AG08395 (cell line): ENCODE measurements around the gene HNRNPU.
A peak's percentile ranks its signal among the peaks of the same experiment; 100 is the strongest.

Experiments
- DNase-seq: peaks from one replicate; pipeline ENCODE4 v3.0.0; 2012; ENCODE audit warnings: mixed read lengths, low spot score

The HNRNPU gene

DNA sequence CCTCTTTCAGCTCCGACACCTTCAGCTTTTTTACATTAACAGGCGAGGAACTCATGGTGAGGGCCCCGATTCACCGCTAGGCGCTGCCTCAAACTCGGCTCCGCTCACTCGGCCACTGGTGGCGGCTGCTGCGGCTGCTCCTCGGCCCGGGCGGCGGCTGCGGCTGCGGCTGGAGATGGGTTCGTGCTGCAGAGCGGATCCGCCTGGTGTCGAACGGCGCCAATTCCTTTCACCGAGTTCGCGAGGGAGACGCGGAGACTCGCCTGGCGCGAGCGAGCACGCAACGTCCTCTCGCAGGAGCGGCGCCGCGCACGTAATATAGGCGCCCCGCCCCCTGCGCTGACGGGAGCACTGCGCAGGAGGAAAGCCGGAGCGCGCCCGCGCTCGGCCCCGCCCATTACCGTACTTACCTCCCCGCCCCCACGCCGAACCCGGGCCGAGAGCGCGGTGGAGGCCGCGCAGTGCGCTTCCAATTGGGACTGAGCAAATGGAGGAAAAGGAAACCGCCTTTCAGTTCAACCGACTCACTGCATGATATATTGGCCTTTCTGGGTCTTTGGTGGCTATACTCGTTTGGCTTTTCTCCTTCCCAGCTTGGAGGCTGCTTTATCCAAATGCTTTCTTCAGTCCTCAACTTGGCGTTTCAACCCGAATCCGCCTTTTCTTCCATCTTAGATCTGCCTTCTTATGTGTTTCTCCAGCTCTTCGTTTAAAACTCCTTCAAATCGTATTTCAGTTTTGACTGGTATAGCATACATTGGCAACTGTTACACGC, at the start of gene HNRNPU:
Gene HNRNPU, minus strand, starts transcription at position 291 of the 775 bp plus-strand sequence. Its CDS starts 236 bp downstream, at position 55.
- DNase-seq, result peak; percentile 94

- DNase-seq, result no peak
Observed at GRCh38 chr1:244913806-244914205, 49.5 kb upstream of the HNRNPU start.

- no peak for DNase-seq
Observed at GRCh38 chr1:244904119-244904518, 39.8 kb upstream of the HNRNPU start.

DNA sequence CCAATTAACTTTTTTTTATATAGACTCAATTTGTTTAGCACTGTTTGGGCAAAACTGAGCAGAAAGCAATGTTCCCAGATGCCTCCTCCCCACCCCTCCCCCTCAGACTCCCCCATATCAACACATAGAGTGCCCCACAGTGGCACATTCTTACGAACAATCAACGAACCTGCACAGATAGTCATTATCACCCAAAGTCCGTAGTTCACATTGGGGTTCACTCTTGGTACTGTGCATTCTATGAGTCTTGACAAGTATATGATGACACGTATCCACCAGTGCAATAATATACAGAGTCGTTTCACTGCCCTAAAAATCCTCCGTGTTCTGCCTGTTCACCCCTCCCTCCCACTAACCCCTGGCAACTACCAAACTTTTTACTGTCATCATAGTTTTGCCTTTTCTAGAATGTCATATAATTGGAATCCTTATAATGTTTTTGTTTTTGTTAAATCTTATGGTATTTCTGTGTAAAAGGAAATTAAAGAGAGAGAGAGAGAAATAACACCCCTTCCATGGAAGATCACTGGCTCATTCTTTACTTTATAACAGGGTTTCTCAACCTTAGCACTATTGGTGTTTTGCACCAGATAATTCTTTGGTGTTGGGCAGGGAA, 37.2 kb upstream of the HNRNPU start:
- DNase-seq, result no peak

GRCh38 chr1:244897476-244898254, 33.3 kb upstream of the HNRNPU start:
- no peak for DNase-seq

DNA sequence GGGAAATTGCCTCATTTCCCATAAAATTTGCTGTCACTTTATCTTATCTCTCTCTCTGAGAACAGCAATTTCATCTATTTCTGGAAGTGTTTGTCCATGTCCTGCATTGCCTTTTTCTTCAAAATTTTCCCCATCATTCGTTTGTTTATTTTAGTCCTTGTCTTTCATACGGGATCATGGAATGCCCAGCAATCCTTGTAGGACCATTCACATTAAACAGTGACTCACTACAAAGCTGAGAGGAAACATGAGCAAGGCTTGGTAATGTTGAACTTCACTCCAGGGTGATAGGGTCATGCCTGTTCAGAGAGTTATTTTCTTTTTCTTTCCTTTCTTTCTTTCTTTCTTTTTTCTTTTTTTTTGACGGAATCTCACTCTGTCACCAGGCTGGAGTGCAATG, 32.2 kb upstream of the HNRNPU start:
- DNase-seq, result peak; percentile 28

GRCh38 chr1:244893836-244894235, 29.5 kb upstream of the HNRNPU start:
- DNase-seq, result no peak

GRCh38 chr1:244887281-244887680, 22.9 kb upstream of the HNRNPU start:
- DNase-seq, result no peak

DNA sequence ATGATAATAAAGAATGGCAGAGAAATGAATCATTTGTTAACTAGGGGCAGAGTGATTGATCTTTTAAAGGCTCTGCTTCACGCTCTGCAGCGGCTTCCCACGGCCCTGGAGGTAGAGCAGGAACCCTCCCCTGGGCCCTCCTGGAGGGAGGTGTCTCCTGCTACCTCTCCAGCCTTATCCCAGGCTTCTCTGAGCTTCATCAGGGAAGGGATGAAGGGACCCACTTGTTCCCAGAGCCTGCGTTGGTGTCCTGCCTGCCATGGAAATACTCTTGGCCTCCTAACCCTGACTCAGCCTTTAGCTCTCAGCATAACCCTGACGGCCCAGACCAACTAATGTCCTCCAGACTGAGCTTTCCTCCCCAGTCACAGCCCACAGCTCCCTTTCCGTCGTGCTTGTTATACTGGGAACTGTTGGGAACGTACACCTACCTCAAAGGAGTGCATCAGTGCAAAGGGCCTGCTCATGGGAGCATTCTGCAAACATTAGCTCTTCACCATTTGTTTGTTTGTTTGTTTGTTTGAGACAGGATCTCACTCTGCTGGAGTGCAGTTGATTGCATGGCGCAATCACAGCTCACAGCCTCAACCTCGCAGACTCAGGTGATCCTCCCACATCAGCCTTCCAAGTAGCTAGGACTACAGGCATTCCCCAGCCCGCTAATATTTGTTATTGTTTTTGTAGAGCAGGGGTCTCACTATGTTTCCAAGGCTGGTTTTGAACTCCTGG, 17.4 kb upstream of the HNRNPU start:
- DNase-seq, result no peak

GRCh38 chr1:244878681-244879080, 14.3 kb upstream of the HNRNPU start:
- no peak for DNase-seq

DNA sequence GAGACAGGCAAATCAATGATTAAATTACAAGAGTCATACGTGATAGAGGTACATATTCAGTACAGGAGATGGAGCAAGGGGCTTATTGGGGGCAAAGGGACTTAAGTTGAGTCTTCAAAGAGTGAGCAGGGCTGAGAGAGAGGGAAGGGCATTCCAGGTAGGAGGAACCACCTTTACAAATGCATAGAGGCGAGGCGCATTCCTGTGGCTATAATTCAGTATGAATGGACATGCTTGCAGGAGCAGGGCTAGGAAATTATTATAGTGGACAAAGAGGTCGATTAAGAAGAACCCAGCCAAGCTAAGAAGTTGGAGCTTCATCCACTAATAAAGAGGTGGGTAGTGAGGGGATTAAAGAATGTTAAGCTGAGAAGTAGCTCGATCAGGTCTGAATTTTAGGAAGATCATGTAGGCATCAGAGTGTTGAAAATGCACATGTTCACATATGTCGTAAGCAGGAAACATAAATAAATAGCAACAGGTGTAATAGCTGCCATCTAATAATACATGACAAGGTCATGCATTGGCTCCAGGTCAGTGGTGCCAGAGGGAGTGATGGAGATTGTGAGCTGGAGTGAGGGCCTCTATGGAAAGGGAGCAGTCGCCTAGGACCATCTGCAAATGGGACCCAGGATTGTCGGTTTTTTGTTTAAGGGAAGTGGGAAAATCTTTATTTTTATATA, 12.0 kb upstream of the HNRNPU start:
- DNase-seq, result no peak

DNA sequence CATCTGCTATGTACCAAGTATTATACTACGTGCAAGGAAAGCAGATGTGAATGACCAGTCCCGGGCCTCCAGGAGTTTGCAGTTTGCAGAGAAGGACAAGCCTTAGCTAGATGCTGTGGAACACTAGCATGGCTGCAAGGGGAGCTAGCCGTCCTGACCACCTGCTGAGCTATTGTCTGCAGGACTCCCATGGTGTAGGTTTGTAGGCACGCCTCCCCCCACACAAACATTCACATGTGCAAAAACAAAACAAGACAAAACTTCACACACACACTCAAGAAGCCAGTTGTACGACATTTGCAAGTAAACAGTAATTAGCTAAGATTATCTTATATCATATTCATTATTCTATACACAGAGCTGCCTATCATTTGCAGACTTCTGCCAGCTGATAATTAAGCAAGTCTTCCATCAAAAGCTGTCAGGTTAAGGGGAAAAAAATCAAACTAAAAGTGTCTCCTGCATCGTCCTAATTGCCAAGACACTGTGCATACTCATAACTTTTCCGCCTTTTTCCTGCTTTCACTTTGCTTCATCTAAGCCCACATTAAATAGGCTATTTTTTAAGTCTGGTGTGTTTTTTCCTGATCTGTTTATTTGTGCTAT, 10.7 kb upstream of the HNRNPU start:
- no peak for DNase-seq

- no peak for DNase-seq
Observed at GRCh38 chr1:244869950-244870349, 5.6 kb upstream of the HNRNPU start.

GRCh38 chr1:244869364-244869827, 5.1 kb upstream of the HNRNPU start:
- no peak for DNase-seq

- DNase-seq, result no peak
Observed at GRCh38 chr1:244868484-244869363, 4.4 kb upstream of the HNRNPU start.

DNA sequence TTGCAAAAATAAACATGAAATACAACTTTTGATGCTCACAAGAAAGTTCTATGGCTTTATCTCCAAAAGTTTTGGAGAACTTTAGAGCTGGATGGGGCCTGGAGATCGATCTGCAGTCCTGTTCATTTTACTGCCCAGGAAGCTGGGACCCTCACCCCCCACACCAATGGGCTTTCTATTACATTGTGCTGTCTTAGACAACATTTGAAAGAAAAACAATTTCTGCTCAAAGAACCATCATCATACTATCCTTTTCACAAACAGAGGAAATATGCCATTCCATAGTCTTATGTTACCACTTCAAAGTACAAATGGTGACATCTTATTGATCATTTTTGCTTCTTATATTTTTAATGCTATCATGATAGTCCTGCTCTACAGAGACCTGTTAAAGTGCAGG, 2.0 kb upstream of the HNRNPU start:
- DNase-seq, result no peak

DNA sequence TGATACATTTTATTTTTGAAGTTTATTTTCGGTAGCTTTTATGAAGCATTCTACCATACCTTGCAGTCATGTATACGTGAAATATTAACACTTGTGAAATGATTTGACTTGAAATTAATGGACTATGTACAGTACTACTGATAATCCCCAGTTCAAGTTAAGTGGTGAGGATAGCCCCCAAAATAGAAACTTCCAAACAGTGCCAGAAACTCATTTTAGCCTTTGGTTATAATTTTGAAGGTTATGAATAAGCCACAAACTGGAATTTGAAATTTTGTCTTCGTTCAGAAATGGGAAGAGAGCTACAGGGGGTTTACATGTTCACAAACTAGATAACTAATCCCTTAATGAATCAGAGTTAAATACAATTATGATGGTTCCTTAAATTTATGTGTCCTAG, 1.5 kb upstream of the HNRNPU start:
- DNase-seq, result no peak

- DNase-seq, result no peak
Observed at GRCh38 chr1:244865028-244865371, 657 bp upstream of the HNRNPU start.

DNA sequence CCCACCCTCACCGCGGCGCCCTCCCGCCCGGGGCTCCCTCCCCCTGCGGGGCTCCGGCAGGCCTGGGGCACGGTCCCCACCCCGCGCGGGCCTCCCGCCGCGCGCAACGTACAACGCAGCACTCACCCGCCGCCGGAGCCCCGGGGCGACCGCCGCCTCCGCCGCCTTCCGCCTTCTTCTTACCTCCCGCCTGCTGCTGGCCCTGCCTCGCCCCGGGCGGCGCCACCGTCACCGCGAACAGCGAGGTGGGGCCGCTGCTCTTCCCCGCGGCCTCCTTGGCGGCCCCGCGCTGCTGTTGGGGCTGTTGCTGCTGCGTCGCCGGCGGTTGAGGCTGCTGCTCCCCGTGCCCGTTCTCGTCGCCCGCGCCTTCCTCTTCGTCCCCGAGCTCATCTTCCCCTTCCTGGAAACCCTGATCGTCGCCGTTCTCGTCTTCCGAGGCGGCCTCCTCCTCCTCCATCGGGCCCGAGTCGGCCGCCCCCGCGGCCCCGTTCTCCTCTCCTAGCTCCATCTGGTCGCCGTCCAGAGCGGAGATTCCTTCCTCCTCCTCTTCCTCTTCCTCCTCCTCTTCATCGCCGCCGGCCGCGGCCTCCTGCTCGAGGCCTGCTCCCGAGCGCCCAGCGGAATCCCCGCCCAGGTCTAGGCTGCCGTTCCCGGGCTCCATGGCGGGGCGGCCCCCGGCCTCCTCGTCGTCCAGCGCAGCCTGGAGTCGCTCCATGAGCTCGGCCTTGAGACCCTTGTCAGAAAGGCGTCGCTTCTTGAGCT, 671 bp downstream of the HNRNPU start:
- DNase-seq, result no peak
